Gastrocnemius medialis (tissue), 4 donors: ENCODE results near the gene PRKD1. TPM values are rescaled to one million over a fixed set of nuclear protein-coding genes. Genes with fewer than 3 reads are reported as not detected.

Experiments used
- ATAC-seq, 2 donors: fragments of 150-250 bp; one replicate each; pipeline ENCODE4 v1.9.1; 2016
- DNase-seq, 2 donors: peaks; one replicate each; pipeline ENCODE4 v3.0.0-alpha.2; 2019
- H3K27ac ChIP-seq, 4 donors: fragments of 200-600 bp; sonication (generic); 1 replicate in 1 of 4; 2 replicates in 3 of 4; pipeline ENCODE4 v1.5.1; 2016 to 2018; ENCODE audit warnings: mild to moderate bottlenecking in 2 of 4, moderate library complexity in 1 of 4
- H3K27me3 ChIP-seq, 3 donors: fragments of 200-600 bp; sonication (generic) in 2 of 3; 1 replicate in 1 of 3; 2 replicates in 2 of 3; pipeline versions ENCODE4 v1.5.1 to v1.6.0; 2016 to 2019; ENCODE audit warnings: mild to moderate bottlenecking in 1 of 3, moderate library complexity in 1 of 3
- H3K36me3 ChIP-seq, 2 donors: fragments of 200-600 bp; sonication (generic) in 1 of 2; one replicate each; pipeline ENCODE4 v1.5.1; 2017 to 2018
- H3K4me1 ChIP-seq, 2 donors: fragments of 200-600 bp; sonication (generic) in 1 of 2; one replicate each; pipeline ENCODE4 v1.5.1; 2016 to 2017; ENCODE audit warnings: mild to moderate bottlenecking in 2 of 2
- H3K4me3 ChIP-seq, 4 donors: fragments of 200-600 bp; sonication (generic) in 3 of 4; 1 replicate in 1 of 4; 2 replicates in 3 of 4; pipeline ENCODE4 v1.5.1; 2016 to 2019; ENCODE audit warnings: mild to moderate bottlenecking in 2 of 4
- H3K9me3 ChIP-seq, 3 donors: fragments of 200-600 bp; sonication (generic) in 2 of 3; 1 replicate in 1 of 3; 2 replicates in 2 of 3; pipeline ENCODE4 v1.5.1; 2016 to 2019
- CTCF ChIP-seq, 5 experiments: fragments of 450-650 bp in 3 of 5; fragments of 200-600 bp in 2 of 5; sonication (generic) in 2 of 5; IDR thresholded peaks in 4 of 5; conservative IDR thresholded peaks in 1 of 5; 1 replicate in 4 of 5; 2 replicates in 1 of 5; pipeline ENCODE4 v1.5.1; 2016 to 2019; ENCODE audit warnings: antibody characterized with exemption in 5 of 5, mild to moderate bottlenecking in 3 of 5, moderate library complexity in 3 of 5
- POLR2A ChIP-seq, 2 donors: fragments of 450-650 bp; IDR thresholded peaks; one replicate each; pipeline ENCODE4 v1.6.1; 2017; ENCODE audit warnings: antibody characterized with exemption in 2 of 2, mild to moderate bottlenecking in 2 of 2, moderate library complexity in 2 of 2
- in situ Hi-C, 4 donors: fragments of 200-750 bp; cut with MboI; loops; one replicate each; pipeline versions ENCODE4 v1.15.0 to v1.8.0; 2017; ENCODE audit warnings: low sequenced_read_pairs in 4 of 4
- intact Hi-C: fragments of 100-400 bp; cut with DNase I; formaldehyde crosslinking; loops from one replicate; pipeline ENCODE4 v1.15.1; 2023; ENCODE audit warnings: low total_unique reads
- total RNA-seq, 4 donors: library from RNA; depleted of rRNA; stranded (reverse); fragments of >200 nt; gene quantifications; one replicate each; pipeline versions ENCODE4 v1.1.0 to v1.2.3, GENCODE V29; 2016

PRKD1 gene
- total RNA-seq, 4 donors from 2014 or later = 1.5 to 4.1 (median 1.7) TPM

GRCh38 chr14:29804481-29805266 is 123.0 kb downstream of the PRKD1 start:
- no peak overlapping the region for H3K4me3 ChIP-seq
- intact Hi-C loops = loop anchor here (5.0 kb wide), 1 partner anchor 123 kb away; the partner anchor contains the start of gene PRKD1
- H3K36me3 ChIP-seq = no peaks in the 10 kb centered on the region
- H3K4me1 ChIP-seq = peaks cover 5 to 11% of the 10 kb centered on the region in 2 donors
- no peak for TF ChIP-seq POLR2A (IDR thresholded peaks at IDR 0.05)
- in situ Hi-C loops = no loop called here
- no peaks in the 10 kb centered on the region for H3K9me3 ChIP-seq
- no peak for DNase-seq
- no peak overlapping the region for H3K27ac ChIP-seq
- ATAC-seq = no peak
- no peaks in the 10 kb centered on the region for H3K27me3 ChIP-seq

- ATAC-seq (no peak), DNase-seq (no peak)
- H3K9me3 ChIP-seq = no peaks in the 10 kb centered on the region
- in situ Hi-C loops = no loop called here
- H3K4me1 ChIP-seq = peaks cover 5 to 11% of the 10 kb centered on the region in 2 donors
- no peak overlapping the region for H3K27ac ChIP-seq
- no peaks in the 10 kb centered on the region for H3K27me3 ChIP-seq
- H3K4me3 ChIP-seq = no peak overlapping the region
- TF ChIP-seq POLR2A (IDR thresholded peaks at IDR 0.05) (no peak), CTCF (IDR thresholded peaks at IDR 0.05 in 4 of 5, conservative IDR thresholded peaks at IDR 0.05 in 1 of 5) (no peak)
- intact Hi-C loops = no loop called here
- H3K36me3 ChIP-seq = no peaks in the 10 kb centered on the region
Observed at GRCh38 chr14:29803045-29803444, 124.6 kb downstream of the PRKD1 start.

GRCh38 chr14:29802211-29802610 is 125.4 kb downstream of the PRKD1 start:
- in situ Hi-C loops (no loop called here), intact Hi-C loops (no loop called here)
- TF ChIP-seq CTCF (IDR thresholded peaks at IDR 0.05 in 4 of 5, conservative IDR thresholded peaks at IDR 0.05 in 1 of 5) = no peak
- TF ChIP-seq POLR2A (IDR thresholded peaks at IDR 0.05) = no peak
- ATAC-seq (no peak), DNase-seq (no peak)
- peaks cover 5 to 11% of the 10 kb centered on the region in 2 donors for H3K4me1 ChIP-seq
- no peak overlapping the region for H3K27ac ChIP-seq
- H3K36me3 ChIP-seq = no peaks in the 10 kb centered on the region
- no peaks in the 10 kb centered on the region for H3K27me3 ChIP-seq
- H3K4me3 ChIP-seq = no peak overlapping the region
- H3K9me3 ChIP-seq = no peaks in the 10 kb centered on the region

GRCh38 chr14:29800961-29801360 is 126.7 kb downstream of the PRKD1 start:
- no peaks in the 10 kb centered on the region for H3K27me3 ChIP-seq
- peaks cover 5 to 11% of the 10 kb centered on the region in 2 donors for H3K4me1 ChIP-seq
- DNase-seq (no peak), ATAC-seq (no peak)
- H3K4me3 ChIP-seq = no peak overlapping the region
- in situ Hi-C loops = no loop called here
- H3K27ac ChIP-seq = no peak overlapping the region
- intact Hi-C loops = no loop called here
- H3K36me3 ChIP-seq = no peaks in the 10 kb centered on the region
- TF ChIP-seq CTCF (IDR thresholded peaks at IDR 0.05 in 4 of 5, conservative IDR thresholded peaks at IDR 0.05 in 1 of 5) (no peak), POLR2A (IDR thresholded peaks at IDR 0.05) (no peak)
- no peaks in the 10 kb centered on the region for H3K9me3 ChIP-seq

GRCh38 chr14:29799464-29800095 is 128.1 kb downstream of the PRKD1 start:
- intact Hi-C loops (no loop called here), in situ Hi-C loops (no loop called here)
- no peak for TF ChIP-seq CTCF (IDR thresholded peaks at IDR 0.05 in 4 of 5, conservative IDR thresholded peaks at IDR 0.05 in 1 of 5)
- no peak for TF ChIP-seq POLR2A (IDR thresholded peaks at IDR 0.05)
- Histone ChIP-seq H3K27ac (no peak overlapping the region), H3K27me3 (no peaks in the 10 kb centered on the region), H3K4me1 (peaks cover 0 to under 1% of the 10 kb centered on the region in 2 donors), H3K9me3 (no peaks in the 10 kb centered on the region), H3K4me3 (no peak overlapping the region), H3K36me3 (no peaks in the 10 kb centered on the region)
- ATAC-seq (no peak), DNase-seq (no peak)
